ENCODE measurements around the gene NRXN3.

NRXN3 gene

DNA sequence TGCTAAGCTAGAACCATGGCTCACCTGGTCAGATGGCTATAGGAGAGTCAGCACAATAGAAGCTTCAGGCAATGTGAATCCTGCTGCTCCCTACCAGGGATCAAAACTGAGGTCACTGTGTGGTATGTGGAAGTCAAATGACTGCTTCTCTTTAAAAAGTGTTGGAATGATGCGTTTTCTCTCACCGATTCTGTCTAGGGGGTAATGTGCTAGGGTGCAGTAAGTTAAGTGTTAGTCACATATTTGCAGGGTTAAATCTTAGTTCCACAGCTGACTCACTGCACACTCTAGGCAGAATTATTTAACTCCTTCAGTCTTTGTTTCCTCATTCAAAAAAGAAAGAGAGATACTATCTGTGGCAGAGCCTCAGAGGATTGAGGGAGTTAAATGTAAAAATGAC lies 1344.5 kb downstream of the NRXN3 start:
- Histone ChIP-seq H2AFZ (ENCODE audit: low read length) (no peak overlapping the region), H3K79me2 (ENCODE audit: insufficient read depth, low read length) (no peaks in the 10 kb centered on the region), H3K27ac (ENCODE audit: low read depth, low read length, poor library complexity, severe bottlenecking) (no peak overlapping the region), H3K9me3 (ENCODE audit: low read length) (no peaks in the 10 kb centered on the region), H3K4me2 (ENCODE audit: low read length) (no peak overlapping the region), H3K4me3 (ENCODE audit: low read depth, low read length, poor library complexity, severe bottlenecking) (no peak overlapping the region), H3K36me3 (ENCODE audit: insufficient read depth, low read length) (no peaks in the 10 kb centered on the region), H3F3A (ENCODE audit: insufficient read depth, low read length) (no peaks in the 10 kb centered on the region), H3K4me1 (ENCODE audit: insufficient read depth, low read length, severe bottlenecking) (no peaks in the 10 kb centered on the region), H3K27me3 (ENCODE audit: insufficient read depth, low read length) (0 out of 2 replicates have a peak, but pooled peaks cover 3% of the 10 kb centered on the region), H3K9ac (ENCODE audit: low read length) (no peak overlapping the region), H4K20me1 (ENCODE audit: insufficient read depth, low read length) (no peaks in the 10 kb centered on the region), H3K9me2 (ENCODE audit: low read depth, low read length) (no peaks in the 10 kb centered on the region; the same call in 1 of the 2 replicates)
- TF ChIP-seq, protein P1, sequence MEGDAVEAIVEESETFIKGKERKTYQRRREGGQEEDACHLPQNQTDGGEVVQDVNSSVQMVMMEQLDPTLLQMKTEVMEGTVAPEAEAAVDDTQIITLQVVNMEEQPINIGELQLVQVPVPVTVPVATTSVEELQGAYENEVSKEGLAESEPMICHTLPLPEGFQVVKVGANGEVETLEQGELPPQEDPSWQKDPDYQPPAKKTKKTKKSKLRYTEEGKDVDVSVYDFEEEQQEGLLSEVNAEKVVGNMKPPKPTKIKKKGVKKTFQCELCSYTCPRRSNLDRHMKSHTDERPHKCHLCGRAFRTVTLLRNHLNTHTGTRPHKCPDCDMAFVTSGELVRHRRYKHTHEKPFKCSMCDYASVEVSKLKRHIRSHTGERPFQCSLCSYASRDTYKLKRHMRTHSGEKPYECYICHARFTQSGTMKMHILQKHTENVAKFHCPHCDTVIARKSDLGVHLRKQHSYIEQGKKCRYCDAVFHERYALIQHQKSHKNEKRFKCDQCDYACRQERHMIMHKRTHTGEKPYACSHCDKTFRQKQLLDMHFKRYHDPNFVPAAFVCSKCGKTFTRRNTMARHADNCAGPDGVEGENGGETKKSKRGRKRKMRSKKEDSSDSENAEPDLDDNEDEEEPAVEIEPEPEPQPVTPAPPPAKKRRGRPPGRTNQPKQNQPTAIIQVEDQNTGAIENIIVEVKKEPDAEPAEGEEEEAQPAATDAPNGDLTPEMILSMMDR (IDR thresholded peaks at IDR 0.05; ENCODE audit: low read length): no peak
- no peak for TF ChIP-seq EZH2 (IDR thresholded peaks at IDR 0.05; ENCODE audit: borderline replicate concordance, low read length)

DNA sequence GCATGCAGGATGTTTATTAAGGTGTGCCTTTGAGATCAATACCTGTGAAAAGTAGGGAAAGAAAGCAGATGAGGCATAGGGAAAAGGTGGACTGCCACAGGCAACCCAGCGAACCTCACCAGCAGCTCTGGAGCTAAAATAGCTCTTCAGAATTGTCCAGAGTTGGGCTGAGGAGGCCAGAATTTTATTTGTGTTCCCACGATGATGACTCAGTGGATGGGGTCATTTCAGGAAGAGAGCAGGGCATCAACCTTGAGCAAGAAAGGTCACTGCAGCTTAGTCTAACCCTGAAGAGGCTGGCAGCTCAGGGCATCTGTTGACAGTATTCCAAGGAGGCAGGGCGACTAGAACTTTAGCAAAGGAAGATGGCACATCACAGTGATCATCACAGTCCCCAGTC lies 1345.0 kb downstream of the NRXN3 start:
- H2AFZ ChIP-seq (ENCODE audit: low read length): no peak overlapping the region
- H3K9me3 ChIP-seq (ENCODE audit: low read length): no peaks in the 10 kb centered on the region
- TF ChIP-seq EZH2 (IDR thresholded peaks at IDR 0.05; ENCODE audit: borderline replicate concordance, low read length): no peak
- TF ChIP-seq, protein P1 (IDR thresholded peaks at IDR 0.05; ENCODE audit: low read length): no peak
- no peaks in the 10 kb centered on the region; the same call in 1 of the 2 replicates for H3K9me2 ChIP-seq (ENCODE audit: low read depth, low read length)
- no peak overlapping the region for H3K4me3 ChIP-seq (ENCODE audit: low read depth, low read length, poor library complexity, severe bottlenecking)
- no peaks in the 10 kb centered on the region for H3F3A ChIP-seq (ENCODE audit: insufficient read depth, low read length)
- no peaks in the 10 kb centered on the region for H3K27me3 ChIP-seq (ENCODE audit: insufficient read depth, low read length)
- no peak overlapping the region for H3K27ac ChIP-seq (ENCODE audit: low read depth, low read length, poor library complexity, severe bottlenecking)
- no peak overlapping the region for H3K9ac ChIP-seq (ENCODE audit: low read length)
- H3K79me2 ChIP-seq (ENCODE audit: insufficient read depth, low read length): no peaks in the 10 kb centered on the region
- H3K36me3 ChIP-seq (ENCODE audit: insufficient read depth, low read length): no peaks in the 10 kb centered on the region
- no peaks in the 10 kb centered on the region for H3K4me1 ChIP-seq (ENCODE audit: insufficient read depth, low read length, severe bottlenecking)
- no peak overlapping the region for H3K4me2 ChIP-seq (ENCODE audit: low read length)
- H4K20me1 ChIP-seq (ENCODE audit: insufficient read depth, low read length): no peaks in the 10 kb centered on the region

DNA sequence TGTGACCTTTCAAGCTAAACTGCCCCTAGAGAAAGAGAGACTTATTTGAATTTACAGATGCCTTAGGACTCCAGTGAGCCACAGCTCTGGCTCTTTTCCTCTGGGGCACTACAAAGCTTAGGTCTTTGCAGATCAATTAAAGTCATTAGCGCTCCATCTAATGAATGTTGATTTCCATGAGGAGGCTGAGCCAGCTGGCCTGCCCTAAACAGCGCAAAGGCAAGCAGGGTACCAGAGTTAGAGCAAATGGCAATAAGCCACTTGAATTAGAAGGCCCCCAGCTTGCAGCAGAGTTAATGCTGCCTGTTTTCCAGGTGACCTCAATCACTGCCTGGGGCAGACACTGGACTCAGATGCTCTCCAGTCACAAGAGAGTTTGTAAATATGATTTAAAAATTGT lies 1345.8 kb downstream of the NRXN3 start:
- TF ChIP-seq, protein P1 (IDR thresholded peaks at IDR 0.05; ENCODE audit: low read length): no peak
- no peak for TF ChIP-seq EZH2 (IDR thresholded peaks at IDR 0.05; ENCODE audit: borderline replicate concordance, low read length)
- no peaks in the 10 kb centered on the region for H3F3A ChIP-seq (ENCODE audit: insufficient read depth, low read length)
- no peaks in the 10 kb centered on the region for H4K20me1 ChIP-seq (ENCODE audit: insufficient read depth, low read length)
- H3K9me2 ChIP-seq (ENCODE audit: low read depth, low read length): no peaks in the 10 kb centered on the region; the same call in 1 of the 2 replicates
- H3K79me2 ChIP-seq (ENCODE audit: insufficient read depth, low read length): no peaks in the 10 kb centered on the region
- no peaks in the 10 kb centered on the region for H3K36me3 ChIP-seq (ENCODE audit: insufficient read depth, low read length)
- no peak overlapping the region for H3K9ac ChIP-seq (ENCODE audit: low read length)
- H3K4me3 ChIP-seq (ENCODE audit: low read depth, low read length, poor library complexity, severe bottlenecking): no peak overlapping the region
- H3K27me3 ChIP-seq (ENCODE audit: insufficient read depth, low read length): no peaks in the 10 kb centered on the region
- no peaks in the 10 kb centered on the region for H3K9me3 ChIP-seq (ENCODE audit: low read length)
- no peak overlapping the region for H2AFZ ChIP-seq (ENCODE audit: low read length)
- H3K4me2 ChIP-seq (ENCODE audit: low read length): no peak overlapping the region
- no peak overlapping the region for H3K27ac ChIP-seq (ENCODE audit: low read depth, low read length, poor library complexity, severe bottlenecking)
- H3K4me1 ChIP-seq (ENCODE audit: insufficient read depth, low read length, severe bottlenecking): no peaks in the 10 kb centered on the region

All from OCI-LY1 (cell line).